Measurements from ENCODE around the gene C4A.
A peak's percentile ranks its signal among the peaks of the same experiment; 100 is the strongest.
"Not testable (repeated sequence)": the region's sequence is repeated elsewhere in the genome, so short reads cannot be mapped to it uniquely, and the experiment has no call there.

The C4A gene

DNA sequence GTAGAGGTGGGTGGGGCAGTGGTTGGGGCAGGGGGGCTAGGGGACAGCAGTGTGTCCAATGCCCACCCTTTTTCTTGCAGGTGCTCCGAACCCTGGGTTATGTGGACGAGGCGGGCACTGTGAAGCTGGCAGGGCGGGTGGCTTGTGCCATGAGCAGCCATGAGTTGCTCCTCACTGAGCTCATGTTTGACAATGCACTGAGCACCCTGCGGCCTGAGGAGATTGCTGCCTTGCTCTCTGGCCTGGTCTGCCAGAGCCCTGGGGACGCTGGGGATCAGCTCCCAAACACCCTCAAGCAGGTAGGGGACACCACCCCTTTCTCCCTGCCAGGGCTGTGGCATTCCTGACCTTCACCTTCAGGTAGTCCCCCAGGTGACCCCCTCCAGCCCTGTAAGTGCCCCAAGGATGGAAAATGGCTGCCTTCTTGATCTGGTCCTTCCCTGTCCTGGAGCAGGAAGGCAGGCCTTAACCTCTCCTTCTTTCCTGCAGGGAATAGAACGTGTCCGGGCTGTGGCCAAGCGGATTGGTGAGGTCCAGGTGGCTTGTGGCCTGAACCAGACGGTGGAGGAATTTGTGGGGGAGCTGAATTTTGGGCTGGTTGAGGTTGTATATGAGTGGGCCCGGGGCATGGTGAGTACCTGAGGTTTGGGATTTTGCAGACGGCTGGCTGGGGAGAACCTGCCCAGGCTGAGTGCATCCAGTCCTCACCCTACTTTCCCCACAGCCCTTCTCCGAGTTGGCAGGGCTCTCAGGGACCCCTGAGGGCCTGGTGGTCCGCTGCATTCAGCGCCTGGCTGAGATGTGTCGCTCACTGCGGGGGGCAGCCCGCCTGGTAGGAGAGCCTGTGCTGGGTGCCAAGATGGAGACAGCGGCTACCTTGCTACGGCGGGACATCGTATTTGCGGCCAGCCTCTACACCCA, 12.8 kb upstream of the C4A start:
- DNase-seq (ENCODE audit: extremely low read depth, low read depth) = no peak
- TF ChIP-seq, protein P1, sequence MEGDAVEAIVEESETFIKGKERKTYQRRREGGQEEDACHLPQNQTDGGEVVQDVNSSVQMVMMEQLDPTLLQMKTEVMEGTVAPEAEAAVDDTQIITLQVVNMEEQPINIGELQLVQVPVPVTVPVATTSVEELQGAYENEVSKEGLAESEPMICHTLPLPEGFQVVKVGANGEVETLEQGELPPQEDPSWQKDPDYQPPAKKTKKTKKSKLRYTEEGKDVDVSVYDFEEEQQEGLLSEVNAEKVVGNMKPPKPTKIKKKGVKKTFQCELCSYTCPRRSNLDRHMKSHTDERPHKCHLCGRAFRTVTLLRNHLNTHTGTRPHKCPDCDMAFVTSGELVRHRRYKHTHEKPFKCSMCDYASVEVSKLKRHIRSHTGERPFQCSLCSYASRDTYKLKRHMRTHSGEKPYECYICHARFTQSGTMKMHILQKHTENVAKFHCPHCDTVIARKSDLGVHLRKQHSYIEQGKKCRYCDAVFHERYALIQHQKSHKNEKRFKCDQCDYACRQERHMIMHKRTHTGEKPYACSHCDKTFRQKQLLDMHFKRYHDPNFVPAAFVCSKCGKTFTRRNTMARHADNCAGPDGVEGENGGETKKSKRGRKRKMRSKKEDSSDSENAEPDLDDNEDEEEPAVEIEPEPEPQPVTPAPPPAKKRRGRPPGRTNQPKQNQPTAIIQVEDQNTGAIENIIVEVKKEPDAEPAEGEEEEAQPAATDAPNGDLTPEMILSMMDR (IDR thresholded peaks at IDR 0.05; ENCODE audit: low read depth, low read length) = no peak

DNA sequence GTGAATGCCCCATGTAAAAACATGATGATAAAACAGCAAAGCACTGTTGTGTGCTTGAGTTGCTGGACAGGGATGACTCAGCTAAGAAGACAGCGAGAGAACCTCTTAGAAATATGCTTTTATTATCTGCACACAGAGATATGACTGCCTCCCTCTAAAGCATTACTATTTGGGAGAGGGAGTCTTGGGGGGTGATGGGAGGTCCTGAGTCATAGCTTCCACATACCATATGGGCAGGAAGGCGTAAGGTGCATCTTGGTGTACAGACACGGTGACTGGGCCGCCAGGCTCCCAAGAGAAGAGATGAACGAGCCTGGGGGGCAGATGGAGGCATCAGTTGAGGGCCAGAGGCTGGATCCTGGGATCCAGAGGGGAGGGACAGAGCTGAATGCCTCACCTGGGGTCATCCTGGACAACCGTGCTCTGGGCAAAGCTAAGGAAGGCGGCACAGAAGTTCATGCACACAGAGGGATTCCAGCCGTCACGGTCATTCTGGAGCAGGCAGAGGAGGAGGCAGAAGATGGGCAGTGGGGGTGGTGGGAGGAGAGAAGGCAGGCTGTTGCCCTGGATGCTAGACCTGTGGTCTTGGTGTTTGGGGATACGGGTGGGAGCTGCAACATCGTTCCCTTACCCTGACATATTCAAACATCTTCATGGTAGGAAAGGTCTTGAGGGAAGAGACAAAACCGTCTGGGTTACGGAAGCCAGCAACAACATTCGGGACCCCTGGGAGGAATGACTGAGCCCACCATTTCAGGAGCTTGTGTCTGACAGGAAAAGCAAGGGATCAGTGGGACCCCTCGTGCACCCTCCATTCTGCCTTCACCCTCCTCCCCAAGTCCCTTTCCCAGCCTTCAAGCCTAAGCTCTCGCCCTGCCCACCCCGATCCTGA, 11.9 kb upstream of the C4A start:
- TF ChIP-seq, protein P1 (IDR thresholded peaks at IDR 0.05; ENCODE audit: low read depth, low read length) = no peak
- DNase-seq (ENCODE audit: extremely low read depth, low read depth) = no peak

DNA sequence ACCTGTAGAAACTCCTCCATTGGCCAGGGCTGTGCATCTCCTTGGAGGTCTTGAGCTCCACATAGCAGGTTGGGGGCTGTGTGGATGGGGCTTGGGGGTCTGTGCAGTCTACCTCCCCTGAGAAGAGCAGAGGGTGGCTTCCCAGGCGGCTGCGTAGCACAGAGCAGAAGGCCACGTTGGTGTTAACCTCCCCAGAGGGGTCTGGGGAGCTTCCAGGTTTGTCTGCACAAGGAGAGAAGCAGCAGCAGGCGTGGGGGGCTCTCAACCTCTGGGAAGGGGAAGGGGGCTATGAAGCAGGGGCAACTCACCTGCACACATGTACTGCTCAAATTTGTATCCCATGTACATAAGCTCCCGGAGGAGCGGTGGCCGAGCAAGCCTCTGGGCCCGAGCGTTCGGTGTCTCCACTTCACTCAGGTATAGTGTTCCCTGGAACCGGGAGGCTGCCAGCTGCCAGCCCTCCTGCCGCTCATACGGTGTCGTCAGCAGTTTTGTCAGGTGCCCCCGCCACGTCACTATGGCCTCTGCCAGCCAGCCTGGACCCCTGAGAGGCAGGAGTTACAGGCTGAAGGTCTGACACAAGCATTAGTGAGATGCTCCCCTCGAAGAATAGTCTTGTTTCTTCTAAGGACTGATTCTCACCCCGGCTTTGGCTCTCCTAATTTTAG, 11.1 kb upstream of the C4A start:
- TF ChIP-seq, protein P1 (IDR thresholded peaks at IDR 0.05; ENCODE audit: low read depth, low read length) = no peak
- no peak for DNase-seq (ENCODE audit: extremely low read depth, low read depth)

DNA sequence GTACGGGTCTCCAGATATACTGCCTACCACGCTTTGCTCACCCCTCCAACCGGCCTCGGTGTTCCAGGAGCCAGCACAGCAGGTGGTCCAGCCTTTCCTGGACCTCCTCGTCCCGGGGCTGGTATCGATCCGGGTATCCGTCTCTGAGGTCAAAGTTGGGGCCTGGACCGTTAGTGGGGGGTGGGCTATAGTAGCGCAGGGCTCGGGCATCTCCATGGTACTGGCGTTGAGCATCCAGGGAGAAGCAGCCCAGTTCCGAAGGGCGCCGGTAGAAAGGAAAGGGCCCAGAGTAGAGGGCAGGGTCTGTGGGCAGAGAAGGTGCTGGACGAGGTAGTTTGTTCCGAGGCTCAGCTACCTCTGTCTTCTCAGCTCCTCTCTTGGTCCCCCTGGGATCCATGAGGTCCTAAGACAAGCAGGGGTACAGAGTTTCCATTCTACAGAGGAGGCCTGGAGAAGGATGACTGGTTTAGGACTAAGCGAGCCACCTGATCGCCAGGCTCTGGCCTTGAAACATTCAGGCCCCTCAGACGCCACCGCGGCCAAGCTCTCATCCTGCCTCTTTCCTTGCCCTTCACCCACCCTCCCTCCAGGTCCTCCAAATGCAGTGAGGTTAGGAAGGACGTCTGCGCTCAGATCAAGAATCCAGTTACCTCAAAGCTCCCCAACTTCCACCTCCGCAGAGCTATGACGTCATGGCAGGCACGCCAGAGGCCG, 10.4 kb upstream of the C4A start:
- TF ChIP-seq, protein P1 (IDR thresholded peaks at IDR 0.05; ENCODE audit: low read depth, low read length) = no peak
- no peak for DNase-seq (ENCODE audit: extremely low read depth, low read depth)

DNA sequence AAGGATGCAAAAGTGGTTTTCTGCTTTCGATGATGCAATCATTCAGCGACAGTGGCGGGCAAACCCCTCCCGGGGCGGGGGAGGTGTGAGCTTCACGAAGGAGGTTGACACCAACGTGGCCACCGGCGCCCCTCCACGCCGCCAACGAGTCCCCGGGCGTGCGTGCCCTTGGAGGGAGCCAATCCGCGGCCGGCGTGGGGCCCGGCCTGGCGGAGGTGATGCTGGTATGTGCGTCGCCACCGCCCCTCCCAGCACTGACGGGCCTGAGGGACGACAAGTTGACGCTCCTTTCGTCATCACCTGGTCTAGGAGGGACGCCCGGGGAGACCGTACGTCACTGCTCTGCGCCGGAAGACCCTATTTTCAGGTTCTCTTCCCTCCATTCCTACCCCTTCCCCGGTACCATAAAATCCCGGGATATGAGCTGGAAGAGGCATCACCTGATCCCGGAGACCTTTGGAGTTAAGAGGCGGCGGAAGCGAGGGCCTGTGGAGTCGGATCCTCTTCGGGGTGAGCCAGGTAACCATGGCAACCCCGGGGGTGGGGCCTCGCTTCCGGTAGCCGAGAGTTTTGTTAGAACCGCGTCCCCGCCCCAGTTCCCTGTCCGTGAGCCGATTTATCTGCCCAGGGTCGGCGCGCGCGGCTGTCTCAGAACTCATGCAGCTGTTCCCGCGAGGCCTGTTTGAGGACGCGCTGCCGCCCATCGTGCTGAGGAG, 9.7 kb upstream of the C4A start, which contains the start of gene DXO:
TSS of gene DXO (minus strand) at position 146 of the 716 bp plus-strand sequence. CDS start 463 bp downstream, outside the sequence.
- peak; percentile 96 for DNase-seq (ENCODE audit: extremely low read depth, low read depth)
- TF ChIP-seq, protein P1 (IDR thresholded peaks at IDR 0.05; ENCODE audit: low read depth, low read length) = no peak

DNA sequence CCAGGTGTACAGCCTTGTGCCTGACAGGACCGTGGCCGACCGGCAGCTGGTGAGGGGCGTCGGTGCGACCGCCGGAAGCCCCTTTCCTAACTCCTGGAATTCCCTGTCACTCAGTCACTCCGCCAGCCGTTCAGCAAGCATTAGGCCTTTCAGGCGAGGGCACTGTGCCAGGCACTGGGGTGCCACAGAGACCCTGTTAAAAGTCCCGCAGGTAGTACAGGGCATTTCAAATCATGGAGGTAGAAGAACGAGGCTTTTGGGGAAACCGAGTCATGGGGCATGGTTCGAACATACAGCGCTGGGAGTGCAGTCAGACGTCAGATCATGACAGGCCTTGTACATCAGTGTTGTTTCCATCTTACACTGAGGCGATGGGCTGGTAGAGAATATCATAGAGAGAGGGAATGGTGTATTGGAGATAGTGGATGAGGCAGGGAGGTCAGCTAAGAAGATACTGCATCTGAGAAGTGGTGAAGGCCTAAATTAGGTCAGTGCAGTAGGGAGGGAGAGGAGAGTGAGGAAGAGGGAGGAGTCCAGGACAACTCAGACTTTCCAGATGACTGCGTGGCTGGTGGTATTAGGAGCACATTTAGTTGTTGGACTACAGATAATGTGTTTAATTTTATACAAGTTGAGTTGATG, 9.0 kb upstream of the C4A start:
- TF ChIP-seq, protein P1 (IDR thresholded peaks at IDR 0.05; ENCODE audit: low read depth, low read length) = no peak
- DNase-seq (ENCODE audit: extremely low read depth, low read depth) = no peak

DNA sequence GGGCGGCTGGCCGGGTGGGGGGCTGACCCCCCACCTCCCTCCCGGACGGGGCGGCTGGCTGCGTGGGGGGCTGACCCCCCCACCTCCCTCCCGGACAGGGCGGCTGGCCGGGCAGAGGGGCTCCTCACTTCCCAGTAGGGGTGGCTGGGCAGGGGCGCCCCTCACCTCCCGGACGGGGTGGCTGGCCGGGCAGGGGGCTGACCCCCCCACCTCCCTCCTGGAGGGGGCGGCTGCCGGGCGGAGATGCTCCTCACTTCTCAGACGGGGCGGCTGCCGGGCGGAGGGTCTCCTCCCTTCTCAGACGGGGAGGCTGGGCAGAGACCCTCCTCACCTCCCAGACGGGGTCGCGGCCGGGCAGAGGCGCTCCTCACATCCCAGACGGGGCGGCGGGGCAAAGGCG, 5.8 kb upstream of the C4A start:
- DNase-seq (ENCODE audit: extremely low read depth, low read depth) = not testable (repeated sequence)

All from AG09319 (cell line).